Progenitor cell of endocrine pancreas (in vitro differentiated cells): ENCODE measurements around the gene IQCF2. TPM values are rescaled to one million over a fixed set of nuclear protein-coding genes. Genes with fewer than 3 reads are reported as not detected.

Source experiments
- DNase-seq: peaks from one replicate; pipeline ENCODE4 v3.0.0; 2021; ENCODE audit warnings: low spot score; ENCODE audit not compliant: unreplicated experiment
- H3K27ac Mint-ChIP-seq: 2 replicates; pipeline ENCODE4 v1.8.0; 2021; ENCODE audit warnings: mild to moderate bottlenecking, moderate library complexity, mixed read lengths
- H3K27me3 Mint-ChIP-seq: 2 replicates; pipeline ENCODE4 v1.8.0; 2021; ENCODE audit warnings: mixed read lengths
- H3K36me3 Mint-ChIP-seq: 2 replicates; pipeline ENCODE4 v1.8.0; 2022; ENCODE audit warnings: mixed read lengths; ENCODE audit not compliant: insufficient read depth
- H3K4me1 Mint-ChIP-seq: 2 replicates; pipeline ENCODE4 v1.8.0; 2021; ENCODE audit warnings: low read depth, mixed read lengths
- H3K4me3 Mint-ChIP-seq: 2 replicates; pipeline ENCODE4 v1.8.0; 2021; ENCODE audit warnings: low read depth, mild to moderate bottlenecking, moderate library complexity, mixed read lengths
- H3K9me3 Mint-ChIP-seq: 2 replicates; pipeline ENCODE4 v1.8.0; 2021; ENCODE audit warnings: low read depth, mixed read lengths
- total RNA-seq: library from RNA; stranded (reverse); gene quantifications from 2 replicates; pipeline ENCODE4 v1.2.1, GENCODE V29; 2021
- TF ChIP-seq, protein P1 (sequence below): fragments of 200-600 bp; sonication (generic); IDR thresholded peaks from one replicate; pipeline ENCODE4 v1.5.0; 2021; ENCODE audit warnings: antibody characterized with exemption, mild to moderate bottlenecking; ENCODE audit not compliant: unreplicated experiment

IQCF2 gene
- total RNA-seq, 1 donor from 2014 or later: not detected

DNA sequence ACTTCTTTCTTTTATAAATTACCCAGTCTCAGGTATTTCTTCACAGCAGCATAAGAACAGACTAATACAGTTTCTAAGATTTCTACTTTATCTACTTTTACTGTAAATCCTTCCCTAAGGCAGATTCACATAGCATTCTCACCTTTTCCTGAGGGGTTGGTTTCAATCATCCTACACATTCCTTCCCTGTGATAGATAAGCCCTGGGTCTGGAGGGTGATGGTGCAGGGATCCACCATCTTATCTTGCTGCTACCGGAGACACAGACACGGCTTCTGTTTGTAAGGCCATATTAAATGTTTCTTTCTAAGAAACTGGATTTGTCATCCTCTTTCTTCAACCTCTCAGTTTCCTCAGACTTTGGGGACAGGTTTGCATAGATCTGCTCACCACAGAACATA lies 7.9 kb downstream of the IQCF2 start:
- no peak for DNase-seq
- TF ChIP-seq, protein P1, sequence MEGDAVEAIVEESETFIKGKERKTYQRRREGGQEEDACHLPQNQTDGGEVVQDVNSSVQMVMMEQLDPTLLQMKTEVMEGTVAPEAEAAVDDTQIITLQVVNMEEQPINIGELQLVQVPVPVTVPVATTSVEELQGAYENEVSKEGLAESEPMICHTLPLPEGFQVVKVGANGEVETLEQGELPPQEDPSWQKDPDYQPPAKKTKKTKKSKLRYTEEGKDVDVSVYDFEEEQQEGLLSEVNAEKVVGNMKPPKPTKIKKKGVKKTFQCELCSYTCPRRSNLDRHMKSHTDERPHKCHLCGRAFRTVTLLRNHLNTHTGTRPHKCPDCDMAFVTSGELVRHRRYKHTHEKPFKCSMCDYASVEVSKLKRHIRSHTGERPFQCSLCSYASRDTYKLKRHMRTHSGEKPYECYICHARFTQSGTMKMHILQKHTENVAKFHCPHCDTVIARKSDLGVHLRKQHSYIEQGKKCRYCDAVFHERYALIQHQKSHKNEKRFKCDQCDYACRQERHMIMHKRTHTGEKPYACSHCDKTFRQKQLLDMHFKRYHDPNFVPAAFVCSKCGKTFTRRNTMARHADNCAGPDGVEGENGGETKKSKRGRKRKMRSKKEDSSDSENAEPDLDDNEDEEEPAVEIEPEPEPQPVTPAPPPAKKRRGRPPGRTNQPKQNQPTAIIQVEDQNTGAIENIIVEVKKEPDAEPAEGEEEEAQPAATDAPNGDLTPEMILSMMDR: no peak
- no peaks in the 10 kb centered on the region for H3K9me3 Mint-ChIP-seq
- peaks cover 2% of the 10 kb centered on the region for H3K27me3 Mint-ChIP-seq
- H3K4me1 Mint-ChIP-seq: no peaks in the 10 kb centered on the region
- H3K36me3 Mint-ChIP-seq: no peaks in the 10 kb centered on the region
- no peak overlapping the region for H3K27ac Mint-ChIP-seq
- H3K4me3 Mint-ChIP-seq: no peak overlapping the region

DNA sequence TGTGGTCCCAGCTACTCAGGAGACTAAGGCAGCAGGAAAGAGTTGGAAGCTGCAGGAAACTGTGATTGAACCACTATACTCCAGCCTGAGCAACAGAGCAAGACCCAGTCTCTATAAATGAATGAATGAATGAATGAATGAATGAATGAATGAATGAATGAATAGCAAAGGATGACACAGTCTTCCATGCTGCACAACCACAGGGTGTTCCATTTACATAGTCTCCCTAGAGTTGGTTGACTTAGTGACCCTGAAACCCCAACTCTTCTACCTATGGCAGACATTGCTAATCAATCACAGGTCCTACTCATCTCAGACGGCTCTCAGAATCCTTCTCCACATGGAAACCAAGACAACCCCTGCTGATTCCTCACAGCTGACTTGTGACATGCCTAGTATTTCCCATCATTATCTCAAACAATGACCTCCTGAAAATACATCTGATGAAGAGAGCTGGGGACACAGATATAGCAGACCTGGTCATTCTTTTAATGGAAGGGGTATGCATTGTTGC lies 11.9 kb downstream of the IQCF2 start:
- no peak for DNase-seq
- H3K27ac Mint-ChIP-seq: no peak overlapping the region
- no peaks in the 10 kb centered on the region for H3K9me3 Mint-ChIP-seq
- TF ChIP-seq, protein P1: no peak
- no peaks in the 10 kb centered on the region for H3K36me3 Mint-ChIP-seq
- H3K27me3 Mint-ChIP-seq: peaks cover 8% of the 10 kb centered on the region
- no peak overlapping the region for H3K4me3 Mint-ChIP-seq
- no peaks in the 10 kb centered on the region for H3K4me1 Mint-ChIP-seq

DNA sequence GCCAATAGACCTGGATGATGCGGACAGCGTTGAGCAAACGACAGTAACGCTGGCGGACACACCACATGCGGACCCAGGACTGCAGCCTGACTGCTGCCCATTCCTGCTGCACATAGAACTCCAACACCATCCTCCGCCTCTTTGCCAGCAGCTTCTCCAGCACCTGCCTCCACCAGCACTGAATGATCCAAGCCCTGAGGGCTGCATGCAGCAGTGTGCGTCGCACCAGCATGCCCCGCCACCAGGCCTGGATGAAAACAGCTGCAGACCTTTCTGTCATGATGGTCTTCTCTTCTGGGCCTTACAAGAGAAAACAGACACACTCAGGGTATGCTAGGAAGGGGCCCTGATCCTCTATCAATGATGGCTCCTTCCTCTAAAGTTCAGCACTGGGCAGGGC lies 12.5 kb downstream of the IQCF2 start:
- Mint-ChIP-seq H3K4me1 (no peaks in the 10 kb centered on the region), H3K27ac (no peak overlapping the region), H3K27me3 (peaks cover 8% of the 10 kb centered on the region), H3K9me3 (no peaks in the 10 kb centered on the region), H3K36me3 (no peaks in the 10 kb centered on the region), H3K4me3 (no peak overlapping the region)
- TF ChIP-seq, protein P1: no peak
- DNase-seq: no peak

DNA sequence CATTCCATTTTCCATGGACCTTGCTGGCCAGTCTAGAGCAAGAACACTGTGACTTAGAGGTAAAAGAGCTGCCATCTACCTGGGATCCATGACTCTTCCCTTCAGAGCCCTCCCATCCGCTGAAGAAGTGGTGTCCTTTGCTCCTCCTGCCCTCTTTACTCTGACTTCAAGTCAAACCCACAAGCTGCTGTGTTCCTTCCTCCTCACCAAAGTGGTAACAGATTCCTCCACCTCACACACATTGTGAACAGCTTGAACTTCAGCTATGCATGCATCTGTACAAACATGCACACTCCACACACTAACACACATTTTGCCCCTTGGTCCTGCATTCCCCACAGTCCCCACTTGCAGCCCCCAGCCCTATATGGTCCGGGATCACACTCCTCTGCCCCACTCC lies 13.0 kb downstream of the IQCF2 start:
- H3K36me3 Mint-ChIP-seq: no peaks in the 10 kb centered on the region
- TF ChIP-seq, protein P1: no peak
- H3K4me1 Mint-ChIP-seq: no peaks in the 10 kb centered on the region
- no peaks in the 10 kb centered on the region for H3K9me3 Mint-ChIP-seq
- no peak overlapping the region for H3K27ac Mint-ChIP-seq
- no peak overlapping the region for H3K4me3 Mint-ChIP-seq
- H3K27me3 Mint-ChIP-seq: peaks cover 8% of the 10 kb centered on the region
- DNase-seq: no peak

DNA sequence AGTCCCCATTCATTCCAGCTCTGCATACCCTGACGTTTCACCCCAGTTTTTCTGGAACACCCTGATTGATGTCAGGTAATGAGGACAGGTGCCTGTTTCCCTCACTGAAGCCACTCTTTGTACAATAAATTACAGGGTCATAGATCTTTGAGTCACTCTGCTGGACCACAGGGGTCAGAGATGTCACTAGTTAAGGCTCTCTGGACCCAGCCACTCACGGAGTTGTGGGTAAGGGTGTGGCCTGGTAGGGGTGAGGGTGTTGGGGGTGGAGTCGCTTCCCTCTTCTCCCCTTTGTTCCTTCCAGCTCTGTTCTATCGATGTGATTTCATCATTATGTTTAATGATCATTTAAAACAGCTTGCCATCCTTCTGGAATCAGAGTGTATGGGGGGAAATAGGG lies 13.5 kb downstream of the IQCF2 start:
- no peak for DNase-seq
- no peaks in the 10 kb centered on the region for H3K9me3 Mint-ChIP-seq
- H3K36me3 Mint-ChIP-seq: no peaks in the 10 kb centered on the region
- peaks cover 8% of the 10 kb centered on the region for H3K27me3 Mint-ChIP-seq
- H3K27ac Mint-ChIP-seq: no peak overlapping the region
- H3K4me1 Mint-ChIP-seq: no peaks in the 10 kb centered on the region
- no peak overlapping the region for H3K4me3 Mint-ChIP-seq
- TF ChIP-seq, protein P1: no peak
